Peyer's patch (tissue), 4 donors: Measurements from ENCODE around the gene POLD2. TPM values are rescaled to one million over a fixed set of nuclear protein-coding genes. Genes with fewer than 3 reads are reported as not detected.

Experiments used
- DNase-seq, 3 donors: peaks; one replicate each; pipeline ENCODE4 v3.0.0-alpha.2; 2017 to 2019
- H3K27ac ChIP-seq, 4 donors: fragments of 200-600 bp; sonication (generic); one replicate each; pipeline ENCODE4 v1.5.1; 2016 to 2019
- H3K27me3 ChIP-seq, 2 donors: fragments of 200-600 bp; sonication (generic); one replicate each; pipeline ENCODE4 v1.5.1; 2019
- H3K36me3 ChIP-seq, 3 donors: fragments of 200-600 bp; sonication (generic); one replicate each; pipeline ENCODE4 v1.5.1; 2016 to 2019
- H3K4me1 ChIP-seq, 4 donors: fragments of 200-600 bp; sonication (generic); one replicate each; pipeline ENCODE4 v1.5.1; 2016 to 2019
- H3K4me3 ChIP-seq, 4 donors: fragments of 200-600 bp; sonication (generic); 1 replicate in 3 of 4; 2 replicates in 1 of 4; pipeline ENCODE4 v1.5.1; 2016 to 2019; ENCODE audit warnings: mild to moderate bottlenecking in 1 of 4
- H3K9me3 ChIP-seq, 4 donors: fragments of 200-600 bp; sonication (generic); one replicate each; pipeline ENCODE4 v1.5.1; 2016 to 2019; ENCODE audit warnings: mild to moderate bottlenecking in 1 of 4
- CTCF ChIP-seq, 6 experiments: fragments of 450-650 bp in 4 of 6; fragments of 200-600 bp in 2 of 6; sonication (generic) in 1 of 6; IDR thresholded peaks; one replicate each; pipeline ENCODE4 v1.5.1; 2017 to 2019; ENCODE audit warnings: antibody characterized with exemption in 6 of 6, mild to moderate bottlenecking in 3 of 6, moderate library complexity in 1 of 6
- POLR2A ChIP-seq, 2 donors: fragments of 450-650 bp; IDR thresholded peaks; one replicate each; pipeline ENCODE4 v1.5.1; 2017; ENCODE audit warnings: antibody characterized with exemption in 2 of 2, mild to moderate bottlenecking in 2 of 2, moderate library complexity in 2 of 2
- total RNA-seq, 4 donors: library from RNA; depleted of rRNA; stranded (reverse); fragments of >200 nt; gene quantifications; one replicate each; pipeline ENCODE4 v1.1.0, GENCODE V29; 2016

POLD2 gene
- total RNA-seq, 4 donors from 2014 or later = 7.4 to 80.9 (median 28.4) TPM

- TF ChIP-seq POLR2A (IDR thresholded peaks at IDR 0.05) (no peak), CTCF (IDR thresholded peaks at IDR 0.05) (no peak)
- Histone ChIP-seq H3K27ac (no peak overlapping the region), H3K4me3 (peak overlapping the region; percentile 39 to 52 (median 48))
Measured at GRCh38 chr7:44145969-44146911, 22.9 kb upstream of the POLD2 start.

GRCh38 chr7:44145479-44145968, 22.2 kb upstream of the POLD2 start:
- Histone ChIP-seq H3K27ac (no peak overlapping the region), H3K36me3 (no peaks in the 10 kb centered on the region), H3K9me3 (no peaks in the 10 kb centered on the region), H3K27me3 (no peaks in the 10 kb centered on the region), H3K4me1 (peaks cover 0 to 15% (median 5%) of the 10 kb centered on the region in 4 donors), H3K4me3 (peak overlapping the region; percentile 39 to 52 (median 48))
- no peak for TF ChIP-seq POLR2A (IDR thresholded peaks at IDR 0.05)
- peak; percentile 24 to 55 (median 48) for DNase-seq

More at GRCh38 chr7:44145969-44146911, 22.9 kb upstream of the POLD2 start:
- DNase-seq = peak; percentile 67 to 92 (median 91)
- Histone ChIP-seq H3K36me3 (no peaks in the 10 kb centered on the region), H3K27me3 (no peaks in the 10 kb centered on the region), H3K9me3 (no peaks in the 10 kb centered on the region), H3K4me1 (peaks cover 0 to 15% (median 5%) of the 10 kb centered on the region in 4 donors)

GRCh38 chr7:44144968-44145478, 21.7 kb upstream of the POLD2 start:
- no peak overlapping the region for H3K27ac ChIP-seq
- peaks cover 0 to 15% (median 5%) of the 10 kb centered on the region in 4 donors for H3K4me1 ChIP-seq
- TF ChIP-seq CTCF (IDR thresholded peaks at IDR 0.05) = no peak
- TF ChIP-seq POLR2A (IDR thresholded peaks at IDR 0.05) = no peak
- H3K27me3 ChIP-seq = no peaks in the 10 kb centered on the region
- DNase-seq = peak in 2 of 3 donors; percentile 37 to 45
- no peaks in the 10 kb centered on the region for H3K9me3 ChIP-seq
- H3K4me3 ChIP-seq = peak overlapping the region in 2 of 4 donors; percentile 49 to 52
- no peaks in the 10 kb centered on the region for H3K36me3 ChIP-seq

GRCh38 chr7:44144426-44144967, 21.1 kb upstream of the POLD2 start:
- TF ChIP-seq CTCF (IDR thresholded peaks at IDR 0.05) = no peak
- no peak for TF ChIP-seq POLR2A (IDR thresholded peaks at IDR 0.05)
- peaks cover 0 to 15% (median 5%) of the 10 kb centered on the region in 4 donors for H3K4me1 ChIP-seq
- peak in 2 of 3 donors; percentile 15 to 31 for DNase-seq
- no peak overlapping the region for H3K4me3 ChIP-seq
- no peaks in the 10 kb centered on the region for H3K27me3 ChIP-seq
- no peaks in the 10 kb centered on the region for H3K36me3 ChIP-seq
- no peak overlapping the region for H3K27ac ChIP-seq
- H3K9me3 ChIP-seq = no peaks in the 10 kb centered on the region

- H3K27ac ChIP-seq = no peak overlapping the region
- peak in 2 of 3 donors; percentile 29 to 36 for DNase-seq
Measured at GRCh38 chr7:44143646-44144250, 20.4 kb upstream of the POLD2 start.

More at GRCh38 chr7:44143646-44144250, 20.4 kb upstream of the POLD2 start:
- TF ChIP-seq CTCF (IDR thresholded peaks at IDR 0.05) (no peak), POLR2A (IDR thresholded peaks at IDR 0.05) (no peak)
- Histone ChIP-seq H3K4me1 (peaks cover 0 to 15% (median 5%) of the 10 kb centered on the region in 4 donors), H3K36me3 (no peaks in the 10 kb centered on the region), H3K27me3 (no peaks in the 10 kb centered on the region), H3K9me3 (no peaks in the 10 kb centered on the region), H3K4me3 (no peak overlapping the region)
